Motor neuron (in vitro differentiated cells): Measurements from ENCODE around the gene OR6B1. TPM values are rescaled to one million over a fixed set of nuclear protein-coding genes. Genes with fewer than 3 reads are reported as not detected.

Experiments
- total RNA-seq, 8 experiments: library from RNA; unstranded; fragments of 300-600 nt; gene quantifications; 2 replicates each; pipeline versions ENCODE4 v1.2.3 to v1.2.4, GENCODE V29; 2022

Gene OR6B1
- total RNA-seq, 8 experiments from 2014 or later, result 0.08 to 0.38 (median 0.10) TPM; not detected in 3

Other genes with a start within 250 kb of the OR6B1 start
- under 1 TPM in 7 of 8 experiments, not detected in 1; 0.08 to 0.66 (median 0.29) TPM for gene CTAGE6, start 242.6 kb upstream of the OR6B1 start, total RNA-seq
- gene TCAF1, start 98.1 kb upstream of the OR6B1 start, total RNA-seq, result 100 to 1,000 TPM in 2 of 8 experiments, 10 to 100 TPM in 6; 18.3 to 123 (median 83.9) TPM
- gene OR2F2, start 65.1 kb upstream of the OR6B1 start, total RNA-seq, result under 1 TPM in 4 of 8 experiments, not detected in 4; 0.17 to 0.52 (median 0.35) TPM
- gene OR2F1, start 45.5 kb upstream of the OR6B1 start, total RNA-seq, result under 1 TPM in 5 of 8 experiments, not detected in 3; 0.05 to 0.76 (median 0.22) TPM
- under 1 TPM in 5 of 8 experiments, not detected in 3; 0.09 to 0.57 (median 0.14) TPM for gene OR2A5, start 48.6 kb downstream of the OR6B1 start, total RNA-seq
- gene OR2A25, start 69.5 kb downstream of the OR6B1 start, total RNA-seq, result under 1 TPM in 1 of 8 experiments, not detected in 7; 0.62 TPM
- gene OR2A12, start 86.0 kb downstream of the OR6B1 start, total RNA-seq, result under 1 TPM in 3 of 8 experiments, not detected in 5; 0.04 to 0.19 (median 0.09) TPM
- not detected for gene OR2A2, start 109.3 kb downstream of the OR6B1 start, total RNA-seq
- under 1 TPM in 1 of 8 experiments, not detected in 7; 0.08 TPM for gene OR2A14, start 122.9 kb downstream of the OR6B1 start, total RNA-seq
- gene CTAGE4, start 183.1 kb downstream of the OR6B1 start, total RNA-seq, result 1 to 10 TPM in 1 of 8 experiments, under 1 TPM in 4, not detected in 3; 0.18 to 1.2 (median 0.25) TPM
- 1 to 10 TPM in 1 of 8 experiments, under 1 TPM in 3, not detected in 4; 0.18 to 1.2 (median 0.26) TPM for gene ARHGEF35, start 195.5 kb downstream of the OR6B1 start, total RNA-seq
- under 1 TPM in 4 of 8 experiments, not detected in 4; 0.10 to 0.52 (median 0.27) TPM for gene OR2A42, start 239.3 kb downstream of the OR6B1 start, total RNA-seq